Neural cell (in vitro differentiated cells): ENCODE measurements around the gene ITGB2. TPM values are rescaled to one million over a fixed set of nuclear protein-coding genes. Genes with fewer than 3 reads are reported as not detected.

Experiments
- polyA plus RNA-seq: library from polyadenylated mRNA; depleted of rRNA; stranded (reverse); fragments of >200 nt; gene quantifications from 2 replicates; pipeline ENCODE4 v1.2.3, GENCODE V29; 2014

The ITGB2 gene
- polyA plus RNA-seq, 1 donor from 2014 or later: not detected

Other genes with a start within 250 kb of the ITGB2 start
- gene KRTAP12-1, start 238.7 kb downstream of the ITGB2 start, polyA plus RNA-seq: not detected in 2 replicates
- not detected in 2 replicates for gene KRTAP10-12, start 223.7 kb downstream of the ITGB2 start, polyA plus RNA-seq
- 0.19 TPM in 1 of 2 replicates, not detected in the other for gene TSPEAR, start 209.3 kb downstream of the ITGB2 start, polyA plus RNA-seq
- gene UBE2G2, start 119.1 kb downstream of the ITGB2 start, polyA plus RNA-seq: 116 and 127 TPM in 2 replicates
- 113 TPM in 2 replicates for gene SUMO3, start 102.8 kb downstream of the ITGB2 start, polyA plus RNA-seq
- 152 and 170 TPM in 2 replicates for gene PTTG1IP, start 47.2 kb downstream of the ITGB2 start, polyA plus RNA-seq
- gene SLX9, start 19.1 kb upstream of the ITGB2 start, polyA plus RNA-seq: 15.4 and 23.2 TPM in 2 replicates
- gene ADARB1, start 153.7 kb upstream of the ITGB2 start, polyA plus RNA-seq: 8.9 and 12.0 TPM in 2 replicates